22Rv1 (cell line): ENCODE measurements around the gene RNU1-2.
"Not testable (repeated sequence)": the region's sequence is repeated elsewhere in the genome, so short reads cannot be mapped to it uniquely, and the experiment has no call there.

Experiments
- CTCF ChIP-seq: fragments of 450-650 bp; IDR thresholded peaks from 2 replicates; pipeline ENCODE4 v1.5.1; 2017; ENCODE audit warnings: mild to moderate bottlenecking
- ZFX ChIP-seq: fragments of 450-650 bp; IDR thresholded peaks from 2 replicates; pipeline ENCODE4 v1.6.1; 2017; ENCODE audit warnings: antibody characterized with exemption, borderline replicate concordance

GRCh38 chr1:16933945-16934344 is 38.2 kb downstream of the RNU1-2 start:
- TF ChIP-seq CTCF, ZFX: not testable (repeated sequence)
